Neural cell (in vitro differentiated cells): Measurements from ENCODE around the gene NKX2-3. TPM values are rescaled to one million over a fixed set of nuclear protein-coding genes. Genes with fewer than 3 reads are reported as not detected.

ENCODE experiments used
- H2AFZ ChIP-seq: fragments of 200-600, 300-800 bp; sonication (generic), shearing (Covaris generic); 2 replicates; pipeline ENCODE4 v1.6.0; 2014; ENCODE audit warnings: low read depth, mild to moderate bottlenecking, antibody characterized with exemption, low read length, moderate library complexity
- H3F3A ChIP-seq: fragments of 200-600 bp; shearing (Covaris generic); 2 replicates; pipeline ENCODE4 v1.6.1; 2016; ENCODE audit warnings: mild to moderate bottlenecking, moderate library complexity, mixed read lengths, antibody characterized with exemption, low read length; ENCODE audit not compliant: insufficient read depth, poor library complexity, severe bottlenecking
- H3K27ac ChIP-seq: fragments of 200-600, 300-800 bp; sonication (generic), shearing (Covaris generic); 2 replicates; pipeline ENCODE4 v1.5.1; 2014; ENCODE audit warnings: mild to moderate bottlenecking, low read length, moderate library complexity
- H3K27me3 ChIP-seq: fragments of 300-800, 200-600 bp; sonication (generic), shearing (Covaris generic); 2 replicates; pipeline ENCODE4 v1.6.0; 2014; ENCODE audit warnings: mild to moderate bottlenecking, low read depth, low read length, moderate library complexity; ENCODE audit not compliant: insufficient read depth
- H3K36me3 ChIP-seq: fragments of 300-800, 200-600 bp; sonication (generic), shearing (Covaris generic); 2 replicates; pipeline ENCODE4 v1.5.1; 2014; ENCODE audit warnings: mild to moderate bottlenecking, antibody characterized with exemption, low read length, moderate library complexity; ENCODE audit not compliant: insufficient read depth
- H3K4me2 ChIP-seq: fragments of 300-800, 200-600 bp; sonication (generic), shearing (Covaris generic); 2 replicates; pipeline ENCODE4 v1.6.0; 2014; ENCODE audit warnings: mild to moderate bottlenecking, low read length
- H3K4me3 ChIP-seq: fragments of 300-800, 200-600 bp; sonication (generic), shearing (Covaris generic); 2 replicates; pipeline ENCODE4 v1.5.1; 2014; ENCODE audit warnings: mild to moderate bottlenecking, low read length, moderate library complexity
- H3K79me2 ChIP-seq: fragments of 200-600 bp; shearing (Covaris generic); replicated peaks from 2 replicates; pipeline ENCODE4 v1.6.0; 2014; ENCODE audit warnings: mild to moderate bottlenecking, low read length, moderate library complexity; ENCODE audit not compliant: insufficient read depth
- H3K9ac ChIP-seq: fragments of 300-800, 200-600 bp; sonication (generic), shearing (Covaris generic); 2 replicates; pipeline ENCODE4 v1.6.1; 2016; ENCODE audit warnings: mild to moderate bottlenecking, low read length, mixed read lengths
- H3K9me2 ChIP-seq: fragments of 200-600 bp; shearing (Covaris generic); 2 replicates; pipeline ENCODE4 v1.6.1; 2016; ENCODE audit warnings: mild to moderate bottlenecking, low read length, mixed read lengths; ENCODE audit not compliant: insufficient read depth
- H3K9me3 ChIP-seq: fragments of 200-600, 300-800 bp; sonication (generic), shearing (Covaris generic); 2 replicates; pipeline ENCODE4 v1.6.1; 2016; ENCODE audit warnings: mild to moderate bottlenecking, mixed run types, low read length, moderate library complexity, mixed read lengths
- H4K20me1 ChIP-seq: fragments of 200-600 bp; shearing (Covaris generic); 2 replicates; pipeline ENCODE4 v1.6.1; 2016; ENCODE audit warnings: mild to moderate bottlenecking, mixed run types; ENCODE audit not compliant: insufficient read depth
- CTCF ChIP-seq: fragments of 450-650 bp; IDR thresholded peaks from 2 replicates; pipeline ENCODE4 v1.5.1; 2014; ENCODE audit warnings: antibody characterized with exemption, mild to moderate bottlenecking, moderate library complexity; ENCODE audit not compliant: poor library complexity, severe bottlenecking
- EP300 ChIP-seq: fragments of 450-650 bp; conservative IDR thresholded peaks from 2 replicates; pipeline ENCODE4 v1.6.1; 2014; ENCODE audit warnings: antibody characterized with exemption, mild to moderate bottlenecking, moderate library complexity; ENCODE audit not compliant: poor library complexity, severe bottlenecking
- EZH2 ChIP-seq: fragments of 200-600, 300-800 bp; shearing (Covaris generic), sonication (generic); IDR thresholded peaks from 2 replicates; pipeline ENCODE4 v1.6.1; 2014; ENCODE audit warnings: antibody characterized with exemption, low read length, borderline replicate concordance, mild to moderate bottlenecking; ENCODE audit not compliant: insufficient read depth, poor library complexity, severe bottlenecking
- MXI1 ChIP-seq: fragments of 450-650 bp; conservative IDR thresholded peaks from 2 replicates; pipeline ENCODE4 v1.6.1; 2014; ENCODE audit warnings: antibody characterized with exemption, mild to moderate bottlenecking; ENCODE audit not compliant: poor library complexity, severe bottlenecking
- POLR2AphosphoS5 ChIP-seq: IDR thresholded peaks from 2 replicates; pipeline ENCODE4 v1.6.1; 2012
- RAD21 ChIP-seq: fragments of 450-650 bp; conservative IDR thresholded peaks from 2 replicates; pipeline ENCODE4 v1.6.1; 2014; ENCODE audit warnings: antibody characterized with exemption, mild to moderate bottlenecking, moderate library complexity
- REST ChIP-seq: IDR thresholded peaks from 2 replicates; pipeline ENCODE4 v1.6.1; 2012; ENCODE audit warnings: borderline replicate concordance
- SMC3 ChIP-seq: fragments of 450-650 bp; conservative IDR thresholded peaks from 2 replicates; pipeline ENCODE4 v1.6.1; 2014; ENCODE audit warnings: antibody characterized with exemption, mild to moderate bottlenecking, moderate library complexity; ENCODE audit not compliant: poor library complexity
- TAF1 ChIP-seq: IDR thresholded peaks from 2 replicates; pipeline ENCODE4 v1.6.1; 2012; ENCODE audit warnings: low read depth
- polyA plus RNA-seq: library from polyadenylated mRNA; depleted of rRNA; stranded (reverse); fragments of >200 nt; gene quantifications from 2 replicates; pipeline ENCODE4 v1.2.3, GENCODE V29; 2014

NKX2-3 gene
- polyA plus RNA-seq, 1 donor from 2014 or later = not detected

GRCh38 chr10:99551158-99551557 is 18.4 kb downstream of the NKX2-3 start:
- no peaks in the 10 kb centered on the region for H3K36me3 ChIP-seq
- no peak overlapping the region for H2AFZ ChIP-seq
- H3K27me3 ChIP-seq = no peaks in the 10 kb centered on the region
- no peaks in the 10 kb centered on the region for H3K9me3 ChIP-seq
- TF ChIP-seq EZH2 (no peak), EP300 (no peak), REST (no peak)
- no peak overlapping the region for H3K4me3 ChIP-seq
- no peaks in the 10 kb centered on the region for H3F3A ChIP-seq
- H3K79me2 ChIP-seq = no peaks in the 10 kb centered on the region
- H3K9me2 ChIP-seq = no peaks in the 10 kb centered on the region
- H3K27ac ChIP-seq = no peak overlapping the region
- no peak overlapping the region for H3K9ac ChIP-seq
- H4K20me1 ChIP-seq = no peaks in the 10 kb centered on the region
- no peak overlapping the region for H3K4me2 ChIP-seq

- Histone ChIP-seq H3F3A (no peaks in the 10 kb centered on the region), H4K20me1 (no peaks in the 10 kb centered on the region), H3K9ac (no peak overlapping the region), H3K4me2 (no peak overlapping the region), H3K9me2 (no peaks in the 10 kb centered on the region), H3K27me3 (no peaks in the 10 kb centered on the region), H3K36me3 (no peaks in the 10 kb centered on the region), H3K4me3 (no peak overlapping the region), H3K79me2 (no peaks in the 10 kb centered on the region), H3K9me3 (no peaks in the 10 kb centered on the region), H3K27ac (no peak overlapping the region), H2AFZ (no peak overlapping the region)
- TF ChIP-seq TAF1 (no peak), RAD21 (no peak), EZH2 (no peak), REST (no peak), EP300 (no peak), SMC3 (no peak), CTCF (no peak), MXI1 (no peak), POLR2AphosphoS5 (no peak)
Measured at GRCh38 chr10:99551616-99552015, 18.9 kb downstream of the NKX2-3 start.
